Kidney epithelial cell (primary cell): ENCODE data around the gene CHID1. TPM values are rescaled to one million over a fixed set of nuclear protein-coding genes. Genes with fewer than 3 reads are reported as not detected.

Experiments used
- DNase-seq: peaks from one replicate; pipeline ENCODE4 v3.0.0-alpha.2; 2010; ENCODE audit warnings: low read depth
- H3K27me3 ChIP-seq: 2 replicates; pipeline ENCODE4 v1.6.0; 2011; ENCODE audit warnings: low read length; ENCODE audit not compliant: control insufficient read depth, insufficient read depth
- H3K36me3 ChIP-seq: 2 replicates; pipeline ENCODE4 v1.5.1; 2011; ENCODE audit warnings: low read length; ENCODE audit not compliant: control insufficient read depth, insufficient read depth
- H3K4me3 ChIP-seq: 2 replicates; pipeline ENCODE4 v1.5.1; 2011; ENCODE audit warnings: low read depth, mild to moderate bottlenecking, control low read depth, low read length
- total RNA-seq: library from RNA; depleted of rRNA; stranded (reverse); fragments of >200 nt; gene quantifications from 2 replicates; pipeline ENCODE4 v1.2.3, GENCODE V29; 2015
- TF ChIP-seq, protein P1 (sequence below): IDR thresholded peaks from 2 replicates; pipeline ENCODE4 v1.5.1; 2011; ENCODE audit warnings: mild to moderate bottlenecking, moderate library complexity, low read length, control low read depth, inconsistent platforms; ENCODE audit not compliant: insufficient read depth, poor library complexity, severe bottlenecking

Gene CHID1
- total RNA-seq, 1 donor from 2014 or later = 90.0 TPM

DNA sequence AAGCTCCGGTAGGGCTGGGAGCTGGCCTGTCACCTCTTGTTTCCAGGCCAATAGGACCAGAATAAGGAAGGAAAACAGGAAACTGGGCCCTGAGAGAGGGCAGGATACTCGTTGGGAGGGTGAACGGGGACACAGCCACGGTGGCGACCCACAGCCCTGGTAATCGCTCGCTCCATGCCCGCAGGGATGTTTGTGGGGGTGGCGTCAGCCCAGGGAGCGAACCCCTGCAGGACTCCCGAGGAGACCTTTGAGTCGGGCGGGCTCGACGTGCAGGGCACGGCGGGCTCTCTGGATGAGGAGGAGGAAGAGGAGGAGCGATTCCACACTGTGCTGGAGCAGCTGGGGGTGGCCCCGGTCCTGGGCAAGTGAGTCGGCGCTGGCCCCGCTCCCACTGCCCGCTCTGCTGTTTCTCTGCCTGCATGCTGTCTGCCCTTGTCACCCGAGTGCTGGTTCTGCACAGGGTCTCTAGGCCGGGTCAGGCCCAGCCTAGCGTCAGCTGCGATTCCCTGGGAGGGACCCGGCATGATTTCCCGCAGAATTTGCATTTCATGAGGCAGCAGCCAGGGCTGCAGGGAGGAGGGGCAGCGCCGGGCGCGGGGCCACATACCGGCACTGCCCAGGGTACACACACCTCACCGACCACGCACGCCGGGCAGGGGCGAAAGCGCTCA, 81.3 kb downstream of the CHID1 start:
- DNase-seq = no peak
- Histone ChIP-seq H3K4me3 (peak overlapping the region; percentile 45), H3K36me3 (peaks cover 1% of the 10 kb centered on the region), H3K27me3 (peaks cover 2% of the 10 kb centered on the region)
- TF ChIP-seq, protein P1, sequence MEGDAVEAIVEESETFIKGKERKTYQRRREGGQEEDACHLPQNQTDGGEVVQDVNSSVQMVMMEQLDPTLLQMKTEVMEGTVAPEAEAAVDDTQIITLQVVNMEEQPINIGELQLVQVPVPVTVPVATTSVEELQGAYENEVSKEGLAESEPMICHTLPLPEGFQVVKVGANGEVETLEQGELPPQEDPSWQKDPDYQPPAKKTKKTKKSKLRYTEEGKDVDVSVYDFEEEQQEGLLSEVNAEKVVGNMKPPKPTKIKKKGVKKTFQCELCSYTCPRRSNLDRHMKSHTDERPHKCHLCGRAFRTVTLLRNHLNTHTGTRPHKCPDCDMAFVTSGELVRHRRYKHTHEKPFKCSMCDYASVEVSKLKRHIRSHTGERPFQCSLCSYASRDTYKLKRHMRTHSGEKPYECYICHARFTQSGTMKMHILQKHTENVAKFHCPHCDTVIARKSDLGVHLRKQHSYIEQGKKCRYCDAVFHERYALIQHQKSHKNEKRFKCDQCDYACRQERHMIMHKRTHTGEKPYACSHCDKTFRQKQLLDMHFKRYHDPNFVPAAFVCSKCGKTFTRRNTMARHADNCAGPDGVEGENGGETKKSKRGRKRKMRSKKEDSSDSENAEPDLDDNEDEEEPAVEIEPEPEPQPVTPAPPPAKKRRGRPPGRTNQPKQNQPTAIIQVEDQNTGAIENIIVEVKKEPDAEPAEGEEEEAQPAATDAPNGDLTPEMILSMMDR = no peak

DNA sequence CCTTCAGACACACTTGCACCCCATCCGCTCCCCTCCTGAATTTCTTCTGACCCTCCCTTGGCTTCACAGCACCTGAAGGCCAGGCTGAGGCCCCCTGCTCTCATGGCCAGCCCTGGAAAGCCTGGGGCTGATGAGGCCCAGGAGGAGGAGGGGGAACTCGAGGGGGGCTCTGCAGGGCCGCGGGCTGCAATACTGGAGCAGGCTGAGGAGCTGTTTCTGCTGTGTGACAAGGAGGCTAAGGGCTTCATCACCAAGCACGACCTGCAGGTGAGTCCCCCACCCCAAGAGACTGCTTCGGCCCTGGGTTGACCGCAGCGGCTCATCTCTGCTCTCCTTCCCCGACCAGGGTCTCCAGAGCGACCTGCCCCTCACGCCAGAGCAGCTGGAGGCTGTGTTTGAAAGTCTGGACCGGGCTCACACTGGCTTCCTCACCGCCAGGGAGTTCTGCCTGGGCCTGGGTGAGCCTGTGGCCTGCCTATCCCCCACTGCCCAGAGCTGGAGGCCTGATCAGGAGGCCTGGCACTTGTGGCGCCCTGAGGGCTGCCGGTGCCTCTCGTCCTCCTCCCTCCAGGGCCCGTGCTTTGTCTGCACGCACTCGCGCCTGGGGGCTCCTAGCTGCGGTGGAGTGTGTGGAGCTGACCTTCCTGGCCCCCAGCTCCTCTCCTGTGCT, 82.0 kb downstream of the CHID1 start:
- Histone ChIP-seq H3K4me3 (no peak overlapping the region), H3K36me3 (peaks cover 1% of the 10 kb centered on the region), H3K27me3 (peaks cover 2% of the 10 kb centered on the region)
- TF ChIP-seq, protein P1 = no peak
- DNase-seq = no peak

DNA sequence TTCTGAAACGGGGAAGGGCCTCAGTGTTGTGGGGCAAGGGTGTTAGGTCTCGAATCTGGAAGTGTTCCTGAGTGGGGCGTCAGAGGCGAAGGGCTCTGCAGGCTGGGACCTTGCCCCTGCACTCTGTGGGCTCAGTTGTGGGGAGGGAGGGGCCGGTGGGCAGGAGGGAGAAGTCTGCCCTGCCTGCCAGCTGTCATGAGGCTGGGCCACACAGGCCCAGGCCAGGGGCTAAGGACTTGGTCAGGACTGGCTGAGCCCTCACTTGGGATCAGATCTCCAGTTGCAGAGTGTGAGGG, 82.8 kb downstream of the CHID1 start, which contains the start of gene CRACR2B:
TSS of gene CRACR2B (plus strand) at position 23 of the 296 bp plus-strand sequence. CDS start 689 bp downstream, outside the sequence.
- peaks cover 2% of the 10 kb centered on the region for H3K27me3 ChIP-seq
- no peak for DNase-seq
- TF ChIP-seq, protein P1 = no peak
- peak within 1 kb of the TSS; percentile 34 for H3K4me3 ChIP-seq
- peaks cover 1% of the 10 kb centered on the region for H3K36me3 ChIP-seq

DNA sequence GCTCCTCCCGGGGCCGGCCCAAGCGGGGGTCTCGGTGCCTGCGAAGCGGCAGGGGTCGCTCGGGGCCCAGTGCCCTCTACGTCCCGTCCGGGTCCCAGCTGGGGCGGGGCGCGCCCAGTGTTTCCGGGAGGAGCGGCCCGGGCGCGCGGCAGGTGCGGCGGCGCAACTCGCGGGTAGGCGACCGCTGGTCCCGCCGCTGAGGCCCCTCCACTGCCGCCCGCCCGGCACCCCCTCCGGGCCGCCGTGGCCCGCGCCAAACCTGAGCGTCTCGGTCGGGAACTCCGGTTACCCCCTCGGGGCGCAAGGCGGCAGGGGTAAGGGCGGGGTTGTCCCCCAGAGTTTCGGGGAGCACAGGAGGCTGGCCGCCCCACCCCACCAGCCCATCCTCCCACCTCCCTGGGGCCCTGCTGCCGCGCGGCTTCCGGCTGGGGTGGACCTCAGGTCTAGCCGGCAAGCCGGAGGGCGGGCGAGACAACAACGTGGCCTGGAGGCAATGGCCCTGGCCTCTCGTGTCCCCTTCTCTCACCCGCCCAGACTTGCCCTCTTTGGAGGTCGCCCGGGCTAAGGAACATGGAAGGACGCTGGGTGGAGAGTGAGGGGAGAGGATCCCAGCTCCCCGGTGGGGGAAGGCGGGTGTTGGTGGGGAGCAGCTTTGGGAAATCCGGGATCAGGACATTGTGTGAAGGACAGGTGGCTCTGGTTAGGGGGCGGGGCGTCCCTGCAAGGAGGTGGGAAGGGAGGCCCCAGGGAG, 83.3 kb downstream of the CHID1 start:
- TF ChIP-seq, protein P1 = no peak
- DNase-seq = no peak
- Histone ChIP-seq H3K27me3 (peaks cover 2% of the 10 kb centered on the region), H3K36me3 (peaks cover 3% of the 10 kb centered on the region), H3K4me3 (peak overlapping the region; percentile 34)

DNA sequence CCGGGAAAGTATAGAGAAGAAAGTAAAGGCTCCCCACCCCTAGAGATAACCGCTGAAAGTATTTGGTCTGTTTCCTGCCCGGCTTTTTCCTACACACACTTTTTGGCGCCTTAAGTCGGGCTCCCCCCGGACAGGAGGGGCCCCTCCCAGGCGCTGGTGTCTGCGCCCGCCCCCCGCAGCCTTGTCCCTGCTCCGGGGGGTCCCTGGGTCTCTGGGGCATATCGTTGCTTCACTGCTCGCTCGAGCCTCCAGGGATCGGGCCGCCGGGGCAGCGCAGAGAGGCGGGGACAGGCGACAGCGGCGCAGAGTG, 83.8 kb downstream of the CHID1 start:
- peaks cover 4% of the 10 kb centered on the region for H3K36me3 ChIP-seq
- TF ChIP-seq, protein P1 = no peak
- H3K27me3 ChIP-seq = peaks cover 2% of the 10 kb centered on the region
- peak overlapping the region; percentile 34 for H3K4me3 ChIP-seq
- DNase-seq = no peak
